IPS-18c (cell line): ENCODE results near the gene OSBPL10.

Source experiments
- H3K4me3 ChIP-seq: 2 replicates; pipeline ENCODE4 v1.7.0; 2013; ENCODE audit warnings: low read depth, mild to moderate bottlenecking, low read length, moderate library complexity; ENCODE audit not compliant: insufficient read depth
- H3K9me3 ChIP-seq: one replicate; pipeline ENCODE4 v1.6.1; 2013; ENCODE audit warnings: mild to moderate bottlenecking, low read length, moderate library complexity; ENCODE audit not compliant: control insufficient read depth, insufficient read depth

The OSBPL10 gene

GRCh38 chr3:31828007-31828406, 153.1 kb downstream of the OSBPL10 start:
- H3K4me3 ChIP-seq = no peak overlapping the region

GRCh38 chr3:31823184-31823583, 157.9 kb downstream of the OSBPL10 start:
- H3K9me3 ChIP-seq = no peaks in the 10 kb centered on the region
- no peak overlapping the region for H3K4me3 ChIP-seq

More at GRCh38 chr3:31828007-31828406, 153.1 kb downstream of the OSBPL10 start:
- no peaks in the 10 kb centered on the region for H3K9me3 ChIP-seq

DNA sequence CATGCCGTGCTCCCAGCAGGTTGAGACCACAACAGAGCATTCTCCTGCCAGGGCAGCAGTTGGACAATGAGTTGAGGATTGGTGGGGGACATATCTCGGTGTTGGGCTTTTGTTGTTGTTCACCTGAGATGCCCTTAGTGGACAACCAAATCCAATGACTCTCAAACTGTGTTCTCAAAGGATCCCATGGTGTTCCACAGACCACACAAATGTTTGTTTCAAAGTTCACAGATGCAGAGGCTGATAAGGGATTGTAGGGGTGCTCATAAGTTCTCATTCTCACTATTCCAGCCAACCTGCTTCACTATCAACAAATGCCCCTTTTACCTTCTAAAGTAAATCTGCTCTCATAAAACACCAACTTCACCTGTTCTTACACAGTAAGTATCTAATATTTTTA, 159.9 kb downstream of the OSBPL10 start:
- no peaks in the 10 kb centered on the region for H3K9me3 ChIP-seq
- no peak overlapping the region for H3K4me3 ChIP-seq

DNA sequence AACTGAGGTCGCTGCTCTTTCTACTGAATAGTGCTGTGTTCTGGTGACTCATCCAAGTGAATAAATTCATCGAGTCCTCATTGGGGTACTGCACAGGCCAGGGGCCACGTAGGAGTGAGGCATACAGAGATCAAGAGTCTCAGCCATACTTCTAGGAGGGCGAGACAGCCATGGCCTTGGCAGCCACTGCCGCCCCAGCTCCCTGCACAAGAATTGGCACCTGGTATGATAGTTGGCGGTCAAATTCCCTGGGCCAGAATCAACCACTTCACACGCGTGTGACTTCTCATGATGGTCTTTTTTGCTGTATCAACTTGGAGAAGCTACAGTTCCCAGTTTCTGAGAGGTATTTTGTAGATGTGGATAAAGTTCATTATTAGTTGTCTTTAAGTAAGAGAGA, 161.6 kb downstream of the OSBPL10 start:
- Histone ChIP-seq H3K4me3 (no peak overlapping the region), H3K9me3 (no peaks in the 10 kb centered on the region)

DNA sequence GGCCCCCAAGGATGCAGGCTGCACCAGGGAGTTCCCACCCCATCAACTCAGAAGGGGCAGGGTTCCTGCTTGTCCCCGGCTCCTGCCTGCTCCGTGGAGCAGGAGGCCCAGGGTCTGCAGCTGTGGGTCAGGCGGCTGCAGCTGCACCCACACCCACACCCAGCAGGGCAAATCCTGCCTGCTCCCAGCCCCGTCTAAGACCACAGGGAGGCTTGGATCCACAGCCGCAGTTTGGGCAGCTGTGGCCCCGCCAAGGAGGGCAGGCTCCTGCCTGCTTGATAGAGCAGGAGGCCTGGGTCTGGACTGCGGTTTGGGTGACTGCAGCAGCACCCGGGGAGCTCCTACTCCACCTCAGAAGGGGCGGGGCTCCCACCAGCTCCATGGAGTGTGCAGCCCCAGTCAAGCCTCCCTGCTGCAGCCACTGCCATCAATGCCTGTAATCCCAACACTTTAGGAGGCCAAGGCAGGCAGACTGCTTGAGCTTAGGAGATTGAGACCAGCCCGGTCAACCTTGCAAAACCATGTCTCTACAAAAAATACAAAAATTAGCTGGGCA, 163.6 kb downstream of the OSBPL10 start:
- Histone ChIP-seq H3K4me3 (no peak overlapping the region), H3K9me3 (no peaks in the 10 kb centered on the region)

DNA sequence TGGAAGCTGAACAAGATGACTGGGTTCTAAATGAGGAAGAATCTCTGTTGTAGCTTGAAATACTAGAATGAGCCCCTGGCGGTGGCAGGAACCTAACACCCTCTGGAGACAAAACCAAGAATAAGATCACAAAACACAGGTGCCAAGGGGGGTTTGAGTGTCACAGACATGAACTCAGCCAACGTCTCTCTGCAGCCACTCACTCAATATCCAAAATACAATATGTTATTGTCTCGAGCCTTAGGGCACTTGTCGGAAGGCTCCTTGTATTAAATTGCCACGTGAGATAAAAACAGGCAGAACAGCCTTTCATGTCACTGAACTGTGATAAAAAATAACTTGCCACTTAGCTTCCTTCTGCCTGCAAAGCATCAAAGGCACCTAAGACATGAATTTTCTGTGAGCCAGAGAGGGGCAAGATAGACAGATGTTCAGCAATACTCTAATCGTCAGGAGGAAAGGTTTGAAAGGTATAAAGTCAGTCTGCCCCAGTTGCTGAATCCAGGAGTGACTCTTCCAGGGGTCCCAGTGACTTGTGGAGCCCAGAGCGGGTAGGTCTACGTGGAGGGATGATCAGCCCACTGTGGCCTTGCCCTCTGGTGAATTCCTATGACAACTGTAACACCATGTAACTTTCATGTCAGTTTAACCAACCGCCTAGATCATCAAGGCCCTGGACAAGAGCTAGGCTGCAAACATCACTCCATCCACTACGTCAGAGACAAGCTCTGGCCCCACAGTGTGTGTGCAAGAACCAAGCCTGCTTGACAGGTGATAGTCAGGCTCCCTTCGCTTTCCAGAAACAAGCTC, 165.2 kb downstream of the OSBPL10 start:
- H3K4me3 ChIP-seq = no peak overlapping the region

GRCh38 chr3:31815006-31815405, 166.1 kb downstream of the OSBPL10 start:
- no peaks in the 10 kb centered on the region for H3K9me3 ChIP-seq

More for the DNA sequence above, 165.2 kb downstream of the OSBPL10 start:
- no peaks in the 10 kb centered on the region for H3K9me3 ChIP-seq

GRCh38 chr3:31813686-31814085, 167.4 kb downstream of the OSBPL10 start:
- Histone ChIP-seq H3K4me3 (no peak overlapping the region), H3K9me3 (no peaks in the 10 kb centered on the region)

More at GRCh38 chr3:31815006-31815405, 166.1 kb downstream of the OSBPL10 start:
- H3K4me3 ChIP-seq = no peak overlapping the region

DNA sequence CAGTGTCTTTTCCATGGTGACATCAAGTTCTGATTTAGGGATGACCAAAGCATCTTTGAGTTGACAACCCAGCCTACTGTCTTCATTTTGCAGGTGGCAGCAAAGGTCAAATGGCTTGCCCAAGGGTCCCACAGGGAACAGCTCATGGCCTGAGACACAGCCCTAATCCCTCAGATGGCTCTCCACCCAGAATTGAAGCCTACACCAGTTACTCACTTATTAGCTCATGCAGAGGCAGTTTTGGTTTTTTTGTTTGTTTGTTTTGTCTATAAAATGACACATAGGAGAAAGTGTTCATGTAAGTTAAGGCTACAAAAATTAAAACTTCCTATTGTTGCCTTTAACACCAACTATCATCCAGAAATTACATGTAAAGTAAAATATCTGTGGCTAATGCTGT, 167.9 kb downstream of the OSBPL10 start:
- no peaks in the 10 kb centered on the region for H3K9me3 ChIP-seq
- H3K4me3 ChIP-seq = no peak overlapping the region

DNA sequence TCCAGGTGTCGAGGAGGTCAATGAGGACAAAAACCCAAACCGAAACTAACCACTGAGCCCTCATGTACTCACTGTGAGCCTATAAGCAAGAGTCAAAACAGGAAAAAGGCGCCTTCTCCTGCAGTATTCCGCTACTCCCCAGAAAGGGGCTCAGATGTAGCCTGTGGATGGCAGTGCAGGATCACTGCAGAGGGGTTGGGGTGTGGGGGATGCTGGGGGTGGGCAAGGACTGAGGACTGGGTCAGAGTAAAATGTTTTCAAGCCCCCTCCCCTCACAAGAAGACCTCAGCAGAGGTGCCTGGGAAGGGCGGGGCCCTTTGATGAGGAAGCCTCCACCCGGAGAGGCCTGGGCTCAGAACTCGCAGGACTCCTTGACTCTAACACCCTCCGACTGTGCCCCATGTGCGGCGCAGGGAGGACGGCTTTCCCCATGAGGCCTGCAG, 170.1 kb downstream of the OSBPL10 start:
- Histone ChIP-seq H3K4me3 (no peak overlapping the region), H3K9me3 (no peaks in the 10 kb centered on the region)

DNA sequence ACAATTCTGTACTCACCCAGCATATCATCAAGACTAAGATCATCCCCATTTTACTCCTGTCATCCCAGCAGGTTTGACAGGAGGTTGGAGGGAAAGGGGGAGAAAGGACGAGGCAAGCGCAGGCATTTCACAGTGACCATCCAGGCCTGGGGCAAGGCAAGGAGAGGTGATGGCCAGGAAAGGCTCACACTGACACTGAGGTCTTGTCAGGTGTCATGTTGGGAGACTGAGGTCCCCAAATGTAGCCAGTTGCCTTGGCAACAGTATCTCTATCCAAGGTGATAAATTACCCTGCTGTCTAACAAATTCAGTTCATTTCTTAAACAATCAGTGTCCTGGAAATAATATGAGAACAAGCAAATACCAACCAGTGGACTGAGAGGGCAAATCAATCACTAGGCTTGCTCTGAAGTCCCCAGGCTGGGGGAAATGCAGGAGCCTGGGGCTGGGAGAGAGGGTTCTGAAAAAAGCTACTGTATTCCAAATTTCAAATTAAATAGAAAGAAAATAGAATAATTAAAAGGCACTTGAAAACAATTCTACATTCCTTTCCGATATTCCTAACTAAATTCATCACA, 172.8 kb downstream of the OSBPL10 start:
- no peak overlapping the region for H3K4me3 ChIP-seq

DNA sequence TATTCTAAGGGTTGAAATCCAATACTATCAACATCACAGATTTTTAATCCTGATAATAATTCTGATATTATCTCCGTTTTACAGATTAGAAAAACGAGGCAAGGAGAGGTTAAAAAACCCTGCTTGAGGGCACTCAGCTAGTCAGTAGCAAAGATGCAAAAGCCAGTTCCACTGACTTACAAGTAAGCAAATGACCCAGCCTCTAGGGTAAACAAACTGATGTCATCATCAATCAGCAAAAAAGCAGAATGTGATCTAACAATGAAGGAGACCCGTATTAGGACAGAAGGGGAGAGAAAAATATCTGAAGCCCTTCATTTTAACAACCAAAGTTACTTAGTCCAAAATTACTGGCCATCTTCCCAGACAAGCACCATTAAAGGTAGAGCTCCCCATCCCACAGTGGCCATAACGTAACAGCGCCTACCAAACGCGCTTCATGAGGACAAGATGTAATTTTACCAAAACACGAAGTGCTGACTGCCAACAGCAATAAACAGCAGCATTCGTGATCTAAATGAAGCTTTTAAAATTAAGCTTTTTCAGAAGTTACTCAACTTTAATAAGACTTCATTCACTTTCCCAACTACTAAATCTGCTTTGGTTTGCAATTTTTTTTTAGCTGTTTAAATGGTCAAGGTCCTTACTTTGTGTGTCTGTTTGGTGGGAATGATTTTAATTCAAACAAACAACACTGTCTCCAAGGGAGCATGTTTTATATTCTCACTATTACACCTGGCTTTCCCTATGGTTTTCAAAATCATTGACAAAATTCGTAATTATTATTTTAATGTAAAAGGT, 176.6 kb downstream of the OSBPL10 start:
- no peaks in the 10 kb centered on the region for H3K9me3 ChIP-seq
- no peak overlapping the region for H3K4me3 ChIP-seq

More for the DNA sequence above, 172.8 kb downstream of the OSBPL10 start:
- H3K9me3 ChIP-seq = no peaks in the 10 kb centered on the region

DNA sequence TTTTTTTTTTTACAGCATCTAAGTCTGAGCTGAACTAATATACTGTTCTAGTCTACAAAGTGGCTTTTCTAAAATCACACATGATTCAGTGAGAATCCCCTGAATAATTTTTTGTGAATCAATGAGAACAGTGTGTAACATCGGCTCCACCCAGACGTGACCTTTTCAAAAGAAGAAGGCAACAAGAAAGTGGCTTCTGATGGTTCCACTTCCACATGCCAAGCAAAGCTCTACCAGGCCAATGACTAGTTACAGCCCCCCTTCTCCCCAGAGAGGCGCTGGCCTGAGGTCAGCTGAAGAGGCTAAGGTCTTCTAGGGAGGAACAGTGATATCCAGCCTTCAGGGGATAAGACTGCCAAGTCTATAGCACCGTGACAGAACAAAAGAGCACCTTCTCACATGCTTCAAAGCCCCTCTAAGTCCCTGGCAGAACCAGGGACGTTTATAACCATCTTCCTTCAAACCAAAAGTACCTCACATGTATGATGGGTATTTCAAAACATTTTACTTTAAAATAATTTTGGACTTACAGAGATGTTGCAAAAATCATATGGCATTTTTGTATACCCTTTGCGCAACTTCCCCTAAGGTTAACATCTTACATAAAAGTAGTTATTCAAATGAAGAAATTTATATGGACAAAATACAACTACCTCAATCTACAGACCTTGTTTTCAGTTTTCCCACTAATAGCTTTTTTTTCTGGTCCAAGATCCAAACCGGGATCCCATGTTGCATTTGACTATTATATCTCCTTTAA, 177.9 kb downstream of the OSBPL10 start:
- Histone ChIP-seq H3K9me3 (no peaks in the 10 kb centered on the region), H3K4me3 (no peak overlapping the region)

DNA sequence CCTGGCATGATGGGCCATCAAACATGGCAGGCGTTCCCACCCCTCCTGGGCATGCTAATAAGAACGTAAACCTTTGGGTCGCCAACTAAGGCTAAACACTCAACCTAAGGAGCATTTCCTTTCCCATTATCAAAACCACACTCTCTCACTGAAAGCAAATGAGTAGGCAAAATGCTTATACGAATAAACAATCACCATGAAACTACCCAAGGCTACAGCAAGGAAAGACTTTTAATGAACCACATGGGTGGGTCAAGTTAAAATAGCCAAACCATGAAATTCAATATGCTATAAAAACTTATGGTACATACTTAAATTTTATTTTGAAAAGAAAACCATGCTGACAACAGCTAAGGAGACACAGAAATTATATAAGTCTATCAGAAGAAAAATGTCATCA, 180.6 kb downstream of the OSBPL10 start:
- no peak overlapping the region for H3K4me3 ChIP-seq
- no peaks in the 10 kb centered on the region for H3K9me3 ChIP-seq

DNA sequence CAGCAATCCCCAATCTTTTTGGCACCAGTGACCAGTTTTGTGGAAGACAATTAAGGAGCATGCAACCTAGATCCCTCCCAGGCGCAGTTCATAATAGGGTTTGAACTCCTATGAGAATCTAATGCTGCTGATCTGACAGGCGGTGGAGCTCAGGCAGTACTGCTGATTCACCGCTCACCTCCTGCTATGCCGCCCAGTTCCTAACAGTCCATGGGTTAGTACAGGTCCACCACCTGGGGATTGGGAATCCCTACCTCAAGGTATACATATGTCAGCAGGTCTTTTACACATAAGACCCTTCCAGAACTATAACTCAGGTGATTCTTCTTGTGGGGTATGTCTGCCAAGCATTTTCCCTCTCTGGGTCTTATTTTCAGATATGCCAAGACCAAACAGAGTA, 182.2 kb downstream of the OSBPL10 start:
- no peaks in the 10 kb centered on the region for H3K9me3 ChIP-seq
- no peak overlapping the region for H3K4me3 ChIP-seq

DNA sequence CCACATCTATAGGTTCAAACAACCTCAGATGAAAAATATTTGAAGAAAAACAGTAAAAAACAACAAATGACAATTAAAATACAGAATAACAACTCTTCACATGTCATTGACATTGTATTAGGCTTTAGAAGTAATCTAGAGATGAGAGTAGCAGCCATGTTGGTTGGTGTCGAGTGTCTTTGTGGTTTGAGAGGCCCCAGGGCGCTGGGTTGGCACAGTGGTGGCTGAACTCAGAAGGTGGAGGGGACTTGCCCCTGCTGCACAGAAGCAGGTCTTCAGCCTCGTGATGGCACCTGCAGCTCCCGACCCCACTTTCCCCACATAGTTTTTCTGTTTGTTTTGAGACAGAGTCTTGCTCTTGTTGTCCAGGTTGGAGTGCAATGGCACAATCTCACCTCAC, 187.2 kb downstream of the OSBPL10 start:
- Histone ChIP-seq H3K9me3 (no peaks in the 10 kb centered on the region), H3K4me3 (no peak overlapping the region)

GRCh38 chr3:31791090-31791430, 190.0 kb downstream of the OSBPL10 start:
- no peak overlapping the region for H3K4me3 ChIP-seq
- no peaks in the 10 kb centered on the region for H3K9me3 ChIP-seq
